H1 (cell line): ENCODE results near the gene GJB3. TPM values are rescaled to one million over a fixed set of nuclear protein-coding genes. Genes with fewer than 3 reads are reported as not detected.

Experiments used
- BACH1 ChIP-seq: IDR thresholded peaks from 2 replicates; pipeline ENCODE4 v1.6.1; 2012; ENCODE audit warnings: low read length, improper control_type of control experiment
- CHD7 ChIP-seq: fragments of 300-600 bp; sonication (generic); IDR thresholded peaks from 2 replicates; pipeline ENCODE4 v1.7.1; 2012; ENCODE audit warnings: low read length, moderate library complexity, mild to moderate bottlenecking, inconsistent platforms; ENCODE audit not compliant: insufficient replicate concordance
- CREB1 ChIP-seq: IDR thresholded peaks from 2 replicates; pipeline ENCODE4 v1.6.1; 2012; ENCODE audit warnings: inconsistent platforms
- EP300 ChIP-seq, 2 experiments: IDR thresholded peaks; 1 replicate in 1 of 2; 2 replicates in 1 of 2; pipeline ENCODE4 v1.6.1; 2011 to 2012; ENCODE audit warnings: low read depth in 2 of 2, low read length in 2 of 2, mild to moderate bottlenecking in 2 of 2, borderline replicate concordance in 1 of 2, inconsistent platforms in 1 of 2, moderate library complexity in 1 of 2
- KDM4A ChIP-seq: IDR thresholded peaks from one replicate; pipeline ENCODE4 v1.7.1; 2012; ENCODE audit warnings: low read depth, mild to moderate bottlenecking, moderate library complexity, low read length, inconsistent platforms; ENCODE audit not compliant: severe bottlenecking
- POLR2A ChIP-seq, 2 experiments: IDR thresholded peaks; 1 replicate in 1 of 2; 2 replicates in 1 of 2; pipeline ENCODE4 v1.6.1; 2011; ENCODE audit warnings: low read depth in 2 of 2, low read length in 2 of 2, mild to moderate bottlenecking in 2 of 2; ENCODE audit errors: control extremely low read depth in 1 of 2
- polyA plus RNA-seq, 7 experiments: library from polyadenylated mRNA; depleted of rRNA in 3 of 7; stranded (reverse) in 5 of 7; unstranded in 2 of 7; fragments of >200 nt in 5 of 7; fragments of 200-250 nt in 2 of 7; gene quantifications; 1 replicate in 5 of 7; 2 replicates in 1 of 7; 4 replicates in 1 of 7; pipeline versions ENCODE4 v1.2.1 to v1.2.3, GENCODE V29; 2011 to 2013; ENCODE audit warnings: missing spikeins in 2 of 7, mixed read lengths in 2 of 7
- total RNA-seq: library from RNA; stranded (reverse); fragmentation: NEBNext Ultra II Directional; extraction: Animal tissue kit (Norgen Biotek cat#: 25700); gene quantifications from 2 replicates; pipeline ENCODE4 v1.2.1, GENCODE V29; 2021
- TF ChIP-seq, protein P1 (sequence below): IDR thresholded peaks from 2 replicates; pipeline ENCODE4 v1.6.1; 2011; ENCODE audit warnings: low read depth, mild to moderate bottlenecking, low read length; ENCODE audit not compliant: insufficient read depth
- TF ChIP-seq, protein P2 (sequence below): IDR thresholded peaks from 2 replicates; pipeline ENCODE4 v1.6.1; 2012; ENCODE audit warnings: low read length, inconsistent platforms

The GJB3 gene
- total and polyA plus RNA-seq, 2 of the 8 experiments (the other 6 are each of a cell fraction or from before 2014, with no cell fraction given) = 0.93 to 1.6 TPM

GRCh38 chr1:34831721-34832246, 50.8 kb downstream of the GJB3 start (continued):
- TF ChIP-seq CHD7 = no peak
- no peak for TF ChIP-seq KDM4A
- TF ChIP-seq, protein P1, sequence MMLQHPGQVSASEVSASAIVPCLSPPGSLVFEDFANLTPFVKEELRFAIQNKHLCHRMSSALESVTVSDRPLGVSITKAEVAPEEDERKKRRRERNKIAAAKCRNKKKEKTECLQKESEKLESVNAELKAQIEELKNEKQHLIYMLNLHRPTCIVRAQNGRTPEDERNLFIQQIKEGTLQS = no peak
- no peak for TF ChIP-seq CREB1
- TF ChIP-seq, protein P2, sequence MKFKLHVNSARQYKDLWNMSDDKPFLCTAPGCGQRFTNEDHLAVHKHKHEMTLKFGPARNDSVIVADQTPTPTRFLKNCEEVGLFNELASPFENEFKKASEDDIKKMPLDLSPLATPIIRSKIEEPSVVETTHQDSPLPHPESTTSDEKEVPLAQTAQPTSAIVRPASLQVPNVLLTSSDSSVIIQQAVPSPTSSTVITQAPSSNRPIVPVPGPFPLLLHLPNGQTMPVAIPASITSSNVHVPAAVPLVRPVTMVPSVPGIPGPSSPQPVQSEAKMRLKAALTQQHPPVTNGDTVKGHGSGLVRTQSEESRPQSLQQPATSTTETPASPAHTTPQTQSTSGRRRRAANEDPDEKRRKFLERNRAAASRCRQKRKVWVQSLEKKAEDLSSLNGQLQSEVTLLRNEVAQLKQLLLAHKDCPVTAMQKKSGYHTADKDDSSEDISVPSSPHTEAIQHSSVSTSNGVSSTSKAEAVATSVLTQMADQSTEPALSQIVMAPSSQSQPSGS = no peak
- TF ChIP-seq POLR2A (IDR thresholded peaks at IDR 0.05; ENCODE audit: control extremely low read depth in 1 of 2, low read depth in 2 of 2, low read length in 2 of 2) = no peak
- no peak for TF ChIP-seq EP300 (IDR thresholded peaks at IDR 0.05; ENCODE audit: borderline replicate concordance in 1 of 2, low read depth in 2 of 2, low read length in 2 of 2)
- no peak for TF ChIP-seq BACH1
